ENCODE measurements around the gene EVPL. TPM values are rescaled to one million over a fixed set of nuclear protein-coding genes. Genes with fewer than 3 reads are reported as not detected.

EVPL gene
- total and polyA plus RNA-seq, 2 of the 13 experiments (the other 11 are each of a cell fraction or from before 2014, with no cell fraction given), result 2.1 to 8.2 TPM

GRCh38 chr17:76000016-76000754 lies 26.9 kb downstream of the EVPL start (continued):
- TF ChIP-seq ZHX2 (IDR thresholded peaks at IDR 0.05; ENCODE audit: low read depth) (0 out of 2 replicates have a peak, but pooled peaks have one; percentile 14), ZHX2 (CRISPR knock-in tag; IDR thresholded peaks at IDR 0.05; ENCODE audit: borderline replicate concordance) (no peak), ZMAT3 (CRISPR knock-in tag; conservative IDR thresholded peaks at IDR 0.05) (peak; percentile 57; the same call in 1 of the 2 replicates), ZC3H13 (CRISPR knock-in tag; IDR thresholded peaks at IDR 0.05) (0 out of 2 replicates have a peak, but pooled peaks have one; percentile 32), CEBPG (CRISPR knock-in tag; IDR thresholded peaks at IDR 0.05) (0 out of 2 replicates have a peak, but pooled peaks have one; percentile 9), RARA (CRISPR knock-in tag; IDR thresholded peaks at IDR 0.05) (peak; percentile 75), RCOR2 (CRISPR knock-in tag; IDR thresholded peaks at IDR 0.05) (0 out of 2 replicates have a peak, but pooled peaks have one; percentile 25), EP300 (IDR thresholded peaks at IDR 0.05; ENCODE audit: low read depth in 2 of 2, low read length in 2 of 2) (peak in 1 of 2 experiments; percentile 16; a peak in 1 of 4 replicates), EP300 (CRISPR knock-in tag; IDR thresholded peaks at IDR 0.05; ENCODE audit: borderline replicate concordance) (no peak), NKX3-1 (CRISPR knock-in tag; IDR thresholded peaks at IDR 0.05) (0 out of 2 replicates have a peak, but pooled peaks have one; percentile 41), GATAD1 (CRISPR knock-in tag; IDR thresholded peaks at IDR 0.05) (peak; percentile 46), REL (CRISPR knock-in tag; conservative IDR thresholded peaks at IDR 0.05) (no peak; the same call in 1 of the 2 replicates), FLYWCH1 (CRISPR knock-in tag; IDR thresholded peaks at IDR 0.05) (no peak), EZH2 (conservative IDR thresholded peaks at IDR 0.05; ENCODE audit: low read depth, low read length) (no peak), KDM2A (CRISPR knock-in tag; IDR thresholded peaks at IDR 0.05; ENCODE audit: borderline replicate concordance, low read depth) (peak; percentile 42; the same call in 1 of the 2 replicates), ZBTB4 (CRISPR knock-in tag; IDR thresholded peaks at IDR 0.05; ENCODE audit: borderline replicate concordance) (peak; percentile 89; the same call in 1 of the 2 replicates), ZBTB7B (CRISPR knock-in tag; IDR thresholded peaks at IDR 0.05) (peak; percentile 14; the same call in 1 of the 2 replicates), ERF (CRISPR knock-in tag; IDR thresholded peaks at IDR 0.05) (0 out of 2 replicates have a peak, but pooled peaks have one; percentile 39), TIGD3 (CRISPR knock-in tag; IDR thresholded peaks at IDR 0.05; ENCODE audit: borderline replicate concordance) (peak; percentile 63; the same call in 1 of the 2 replicates)

Measured in HepG2 (cell line).